DMS79 (cell line): ENCODE measurements around the gene FXYD7.
A peak's percentile ranks its signal among the peaks of the same experiment; 100 is the strongest.

Source experiments
- DNase-seq: peaks from one replicate; lab custom pipeline; 2025; lab: John Stamatoyannopoulos, UW

The FXYD7 gene

GRCh38 chr19:35199481-35199880 is 56.4 kb downstream of the FXYD7 start:
- no peak for DNase-seq

- DNase-seq, result peak; percentile 11
Observed at GRCh38 chr19:35202722-35203688, 60.0 kb downstream of the FXYD7 start.
